Adrenal gland (tissue), 5 donors: ENCODE data around the gene PGC.

Experiments
- CTCF ChIP-seq, 6 experiments: fragments of 450-650 bp in 4 of 6; fragments of 200-600 bp in 2 of 6; sonication (generic) in 1 of 6; IDR thresholded peaks; 1 replicate in 5 of 6; 2 replicates in 1 of 6; pipeline versions ENCODE4 v1.5.1 to v1.8.0; 2016 to 2021; ENCODE audit warnings: antibody characterized with exemption in 6 of 6, mild to moderate bottlenecking in 2 of 6, moderate library complexity in 1 of 6
- POLR2A ChIP-seq, 2 donors: fragments of 450-650 bp; IDR thresholded peaks; one replicate each; pipeline ENCODE4 v1.6.1; 2017; ENCODE audit warnings: antibody characterized with exemption in 2 of 2, mild to moderate bottlenecking in 2 of 2, moderate library complexity in 1 of 2
- donor health status: DM: no; HTN: no; CAD: no.

DNA sequence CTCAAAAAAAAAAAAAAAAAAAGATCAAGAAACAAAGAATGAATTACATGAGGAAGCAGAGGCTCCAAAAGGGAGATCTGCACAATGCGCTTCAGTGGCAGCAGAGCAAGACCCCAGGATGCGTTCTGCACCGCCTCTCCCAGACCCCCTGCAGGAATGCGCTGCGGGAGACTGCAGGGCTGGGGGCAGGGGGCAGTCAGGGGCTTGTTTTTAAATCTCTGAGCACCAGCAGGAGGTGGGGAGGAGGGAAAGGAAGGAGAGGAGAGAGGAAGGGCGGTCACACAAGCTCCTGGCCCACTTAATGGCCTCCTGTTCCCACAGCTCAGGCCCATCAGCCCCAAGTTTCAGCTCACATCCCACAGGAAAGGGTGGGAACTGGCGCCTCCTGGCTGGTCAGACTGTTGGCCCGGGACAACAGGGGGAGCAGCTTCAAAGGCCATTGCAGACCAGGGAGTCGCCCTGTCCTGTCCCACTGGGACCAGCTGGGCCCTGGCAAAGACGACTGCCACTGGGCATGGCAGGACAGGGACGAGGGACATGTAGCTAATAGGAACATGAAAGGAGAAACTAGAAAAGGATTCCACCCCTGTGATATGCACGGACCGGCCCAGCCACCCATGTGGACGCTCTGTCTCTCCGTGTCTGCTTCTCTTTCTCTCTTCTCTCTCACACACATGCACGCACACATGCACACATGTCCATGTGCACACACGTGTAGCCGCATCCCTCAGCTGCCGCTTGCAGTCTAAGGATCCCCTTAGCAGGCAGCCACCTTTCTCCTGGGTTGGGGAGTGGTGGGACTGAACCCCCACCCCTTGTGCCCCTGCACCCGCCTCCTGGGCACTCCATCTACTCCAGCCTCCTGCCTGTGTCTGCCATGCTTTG, 46.5 kb downstream of the PGC start:
- no peak for TF ChIP-seq POLR2A (IDR thresholded peaks at IDR 0.05)
- TF ChIP-seq CTCF (IDR thresholded peaks at IDR 0.05): no peak
